Activated T-cell treated with anti-CD3 and anti-CD28 coated beads, Interleukin-2, amount 50 U/mL, for 72 hours (primary cell): ENCODE data around the gene OR5H6. TPM values are rescaled to one million over a fixed set of nuclear protein-coding genes. Genes with fewer than 3 reads are reported as not detected.
"Not testable (repeated sequence)": the region's sequence is repeated elsewhere in the genome, so short reads cannot be mapped to it uniquely, and the experiment has no call there.

Source experiments
- ATAC-seq, 2 donors: fragments of 150-1000 bp; cut with Tn5 transposase; replicated peaks in 1 of 2; 2 replicates each; pipeline ENCODE4 v1.10.0; 2021; ENCODE audit warnings: moderate library complexity in 2 of 2, mild to moderate bottlenecking in 1 of 2
- DNase-seq, 2 donors: peaks; one replicate each; pipeline ENCODE4 v3.0.0; 2021 to 2022; ENCODE audit warnings: mixed read lengths in 1 of 2
- H3K27ac Mint-ChIP-seq: one replicate; pipeline ENCODE4 v1.8.0; 2022; ENCODE audit warnings: mild to moderate bottlenecking, moderate library complexity, mixed read lengths
- H3K27me3 Mint-ChIP-seq: one replicate; pipeline ENCODE4 v1.8.0; 2022; ENCODE audit warnings: low read depth, mixed read lengths
- H3K36me3 Mint-ChIP-seq, 2 donors: one replicate each; pipeline ENCODE4 v1.8.0; 2022; ENCODE audit warnings: mixed read lengths in 2 of 2, mild to moderate bottlenecking in 1 of 2; ENCODE audit not compliant: insufficient read depth in 2 of 2
- H3K4me1 Mint-ChIP-seq: one replicate; pipeline ENCODE4 v1.8.0; 2022; ENCODE audit warnings: low read depth, mixed read lengths
- H3K4me3 Mint-ChIP-seq, 2 donors: one replicate each; pipeline ENCODE4 v1.8.0; 2022; ENCODE audit warnings: mild to moderate bottlenecking in 2 of 2, mixed read lengths in 2 of 2, moderate library complexity in 2 of 2
- H3K9me3 Mint-ChIP-seq, 2 donors: one replicate each; pipeline ENCODE4 v1.8.0; 2022; ENCODE audit warnings: mixed read lengths in 2 of 2
- total RNA-seq, 2 donors: library from RNA; stranded (reverse); gene quantifications; one replicate each; pipeline ENCODE4 v1.2.3, GENCODE V29; 2022

OR5H6 gene
- total RNA-seq: not detected

DNA sequence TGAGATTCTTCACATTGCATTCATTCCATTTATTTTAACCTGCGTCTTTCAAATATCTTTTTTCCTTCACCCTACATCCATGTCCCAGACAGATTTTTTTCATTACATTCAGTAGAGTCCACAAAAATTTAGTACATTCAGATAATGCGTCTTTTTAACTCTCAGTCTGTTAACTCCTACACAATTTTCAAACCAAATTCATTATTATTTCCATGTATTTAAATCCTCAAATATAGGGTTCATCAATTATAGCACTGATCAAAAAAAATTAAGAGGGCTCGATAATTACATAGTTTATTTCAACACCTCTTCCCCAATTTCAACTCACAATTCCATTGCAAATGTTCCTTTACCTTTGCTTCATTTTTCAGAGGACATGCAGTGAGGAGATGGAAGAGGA lies at the start of gene OR5H6:
Gene OR5H6, plus strand, starts transcription at position 301 of the 400 bp plus-strand sequence. Its CDS starts 89 bp downstream, at position 390.
- ATAC-seq (no peak), DNase-seq (no peak)
- H3K36me3 Mint-ChIP-seq: no peaks in the 10 kb centered on the region
- H3K27me3 Mint-ChIP-seq: no peaks in the 10 kb centered on the region
- H3K27ac Mint-ChIP-seq: no peak within 1 kb of the TSS
- no peaks in the 10 kb centered on the region for H3K4me1 Mint-ChIP-seq
- no peaks in the 10 kb centered on the region for H3K9me3 Mint-ChIP-seq
- H3K4me3 Mint-ChIP-seq: no peak within 1 kb of the TSS

DNA sequence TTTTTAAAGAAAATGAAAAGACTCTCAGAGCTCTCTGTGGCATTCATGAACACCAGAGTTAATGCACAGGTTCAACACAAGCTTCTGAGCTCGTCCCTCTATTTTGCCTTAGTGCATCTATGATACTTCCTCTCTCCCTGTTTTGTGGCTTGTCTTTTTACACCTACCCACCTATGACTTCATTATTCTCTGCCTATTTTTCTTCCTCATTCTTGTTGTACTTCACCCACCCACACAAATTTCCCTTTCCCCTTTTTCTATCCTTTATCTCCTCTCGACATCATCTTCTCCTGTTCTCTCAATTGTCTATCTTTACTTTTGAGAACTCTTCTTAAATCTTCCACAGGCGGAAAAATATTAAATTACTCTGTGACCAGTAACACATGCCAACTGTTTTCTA lies 49.0 kb upstream of the OR5H6 start:
- no peak overlapping the region for H3K4me3 Mint-ChIP-seq
- no peak overlapping the region for H3K27ac Mint-ChIP-seq
- DNase-seq (no peak), ATAC-seq (no peak)
- no peaks in the 10 kb centered on the region for H3K9me3 Mint-ChIP-seq
- no peaks in the 10 kb centered on the region for H3K36me3 Mint-ChIP-seq
- no peaks in the 10 kb centered on the region for H3K4me1 Mint-ChIP-seq
- no peaks in the 10 kb centered on the region for H3K27me3 Mint-ChIP-seq

DNA sequence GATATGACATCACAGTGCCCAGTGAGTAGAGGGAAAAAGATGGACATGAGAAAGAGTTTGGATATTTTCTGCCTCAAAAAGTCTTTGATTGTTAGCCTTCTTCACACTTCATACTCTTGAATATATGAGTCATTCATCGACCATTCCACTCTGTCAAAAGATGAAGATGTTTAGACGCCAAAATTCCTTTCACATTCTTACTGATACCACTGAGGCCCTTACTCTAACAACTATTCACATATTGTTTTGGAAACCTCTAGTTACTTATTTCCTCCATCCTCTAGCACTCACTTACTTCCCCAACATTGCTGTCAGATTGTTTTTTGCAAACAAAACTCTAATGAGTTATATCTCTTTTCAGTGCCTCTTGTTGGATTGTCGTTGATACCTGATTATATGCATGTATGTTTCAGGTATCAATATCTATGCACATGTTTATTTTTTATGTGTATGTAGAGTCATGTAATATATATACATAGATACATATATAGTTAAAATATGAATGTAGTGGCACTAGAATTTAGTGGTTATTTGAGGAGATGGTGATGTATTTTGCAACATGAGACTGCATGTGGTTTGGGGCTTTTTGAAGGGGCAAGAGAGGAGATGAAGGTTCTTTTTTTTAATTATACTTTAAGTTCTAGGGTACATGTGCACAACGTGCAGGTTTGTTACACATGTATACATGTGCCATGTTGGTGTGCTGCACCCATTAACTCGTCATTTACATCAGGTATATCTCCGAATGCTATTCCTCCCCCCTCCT lies 40.0 kb upstream of the OR5H6 start:
- Mint-ChIP-seq H3K4me1 (no peaks in the 10 kb centered on the region), H3K9me3 (no peaks in the 10 kb centered on the region), H3K4me3 (no peak overlapping the region), H3K27ac (no peak overlapping the region), H3K36me3 (no peaks in the 10 kb centered on the region), H3K27me3 (no peaks in the 10 kb centered on the region)
- DNase-seq: no peak
- no peak for ATAC-seq

- no peaks in the 10 kb centered on the region for H3K9me3 Mint-ChIP-seq
- H3K27me3 Mint-ChIP-seq: peaks cover 17% of the 10 kb centered on the region
- DNase-seq (no peak), ATAC-seq (no peak)
- H3K4me1 Mint-ChIP-seq: no peaks in the 10 kb centered on the region
- H3K27ac Mint-ChIP-seq: no peak overlapping the region
- no peaks in the 10 kb centered on the region for H3K36me3 Mint-ChIP-seq
- no peak overlapping the region for H3K4me3 Mint-ChIP-seq
Observed at GRCh38 chr3:98232489-98232888, 31.6 kb upstream of the OR5H6 start.

- Mint-ChIP-seq H3K4me1 (no peaks in the 10 kb centered on the region), H3K27ac (no peak overlapping the region), H3K27me3 (peaks cover 17% of the 10 kb centered on the region), H3K9me3 (no peaks in the 10 kb centered on the region), H3K36me3 (no peaks in the 10 kb centered on the region), H3K4me3 (no peak overlapping the region)
- DNase-seq (no peak), ATAC-seq (no peak)
Observed at GRCh38 chr3:98233468-98233867, 30.6 kb upstream of the OR5H6 start.

GRCh38 chr3:98240131-98240530 lies 23.9 kb upstream of the OR5H6 start:
- H3K27ac Mint-ChIP-seq: no peak overlapping the region
- no peaks in the 10 kb centered on the region for H3K9me3 Mint-ChIP-seq
- no peaks in the 10 kb centered on the region for H3K4me1 Mint-ChIP-seq
- DNase-seq: no peak
- ATAC-seq: no peak
- H3K4me3 Mint-ChIP-seq: no peak overlapping the region
- H3K36me3 Mint-ChIP-seq: no peaks in the 10 kb centered on the region
- peaks cover 10% of the 10 kb centered on the region for H3K27me3 Mint-ChIP-seq

GRCh38 chr3:98242155-98242554 lies 21.9 kb upstream of the OR5H6 start:
- Mint-ChIP-seq H3K9me3 (no peaks in the 10 kb centered on the region), H3K36me3 (no peaks in the 10 kb centered on the region), H3K27ac (no peak overlapping the region), H3K4me1 (no peaks in the 10 kb centered on the region), H3K27me3 (peaks cover 6% of the 10 kb centered on the region), H3K4me3 (no peak overlapping the region)
- ATAC-seq (no peak), DNase-seq (no peak)

DNA sequence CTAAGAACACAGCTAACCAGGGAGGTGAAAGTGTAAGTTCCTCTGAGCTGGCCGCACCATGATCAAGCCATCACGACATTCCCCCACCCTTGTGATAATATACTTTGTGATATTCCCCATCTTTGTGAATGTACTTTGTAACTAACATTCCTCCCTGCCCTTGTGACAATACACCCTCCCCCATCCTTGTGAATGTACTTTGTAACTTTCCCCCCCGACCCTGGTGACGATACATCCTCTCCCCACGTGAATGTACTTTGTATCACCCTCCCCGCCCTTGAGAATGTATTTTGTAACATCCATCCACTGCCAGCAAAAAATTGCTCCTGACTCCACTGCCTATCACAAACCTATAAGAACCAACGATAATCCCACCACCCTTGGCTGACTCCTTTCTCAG lies 20.2 kb upstream of the OR5H6 start:
- DNase-seq: no peak
- H3K27me3 Mint-ChIP-seq: peaks cover 5% of the 10 kb centered on the region
- no peaks in the 10 kb centered on the region for H3K9me3 Mint-ChIP-seq
- no peaks in the 10 kb centered on the region for H3K4me1 Mint-ChIP-seq
- no peak overlapping the region for H3K4me3 Mint-ChIP-seq
- no peak overlapping the region for H3K27ac Mint-ChIP-seq
- ATAC-seq: no peak
- H3K36me3 Mint-ChIP-seq: no peaks in the 10 kb centered on the region

GRCh38 chr3:98246142-98246541 lies 17.9 kb upstream of the OR5H6 start:
- H3K36me3 Mint-ChIP-seq: no peaks in the 10 kb centered on the region
- no peaks in the 10 kb centered on the region for H3K9me3 Mint-ChIP-seq
- ATAC-seq (no peak), DNase-seq (no peak)
- H3K27me3 Mint-ChIP-seq: no peaks in the 10 kb centered on the region
- H3K4me3 Mint-ChIP-seq: no peak overlapping the region
- no peak overlapping the region for H3K27ac Mint-ChIP-seq
- no peaks in the 10 kb centered on the region for H3K4me1 Mint-ChIP-seq

- not testable (repeated sequence) for H3K4me3 Mint-ChIP-seq, H3K36me3 Mint-ChIP-seq, H3K27me3 Mint-ChIP-seq, H3K9me3 Mint-ChIP-seq, DNase-seq, H3K27ac Mint-ChIP-seq, H3K4me1 Mint-ChIP-seq, ATAC-seq
Observed at GRCh38 chr3:98256026-98256425, 8.0 kb upstream of the OR5H6 start.

DNA sequence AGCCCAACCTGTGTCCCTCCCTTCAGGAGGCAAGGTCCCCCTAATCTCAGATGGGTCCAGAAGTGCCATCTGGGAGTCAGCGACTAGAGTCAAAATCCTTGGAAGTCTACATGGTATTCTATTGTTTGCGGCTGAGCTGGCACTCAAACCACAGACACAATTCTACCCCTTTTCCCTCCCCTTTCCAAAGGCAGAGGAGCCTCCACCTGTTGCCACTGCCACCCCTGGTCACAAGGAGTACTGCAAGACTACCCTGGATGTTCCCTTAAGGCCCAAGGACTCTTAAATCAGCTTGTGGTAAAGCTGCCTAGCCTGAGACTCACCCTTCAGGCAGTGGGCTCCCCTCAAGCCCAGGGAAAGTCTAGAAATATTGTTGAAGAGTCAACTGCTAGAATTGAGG lies 4.3 kb upstream of the OR5H6 start:
- Mint-ChIP-seq H3K36me3 (no peaks in the 10 kb centered on the region), H3K9me3 (peaks cover 0 to 3% of the 10 kb centered on the region in 2 donors), H3K4me1 (no peaks in the 10 kb centered on the region), H3K27me3 (no peaks in the 10 kb centered on the region), H3K4me3 (no peak overlapping the region), H3K27ac (no peak overlapping the region)
- ATAC-seq: no peak
- peak in 1 of 2 donors; percentile 1 for DNase-seq

DNA sequence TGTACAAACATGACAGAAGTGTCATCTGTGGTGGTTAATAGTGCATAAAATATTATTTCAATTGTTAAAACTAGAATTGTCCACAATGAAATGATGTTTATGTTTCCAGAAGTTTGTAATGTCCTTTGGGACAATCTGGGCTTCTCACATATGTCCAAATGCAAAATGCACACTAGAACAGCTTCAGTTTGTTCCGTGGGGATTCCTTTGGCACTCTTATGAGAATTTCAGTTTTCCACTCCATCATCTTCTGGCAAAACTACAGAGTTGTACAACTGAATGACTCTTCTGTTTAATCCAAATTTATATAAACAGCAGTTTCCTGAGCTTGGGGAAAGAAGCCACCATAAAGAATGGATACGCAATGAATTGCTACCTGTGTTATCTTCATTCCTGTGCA lies 2.0 kb upstream of the OR5H6 start:
- Mint-ChIP-seq H3K4me3 (no peak overlapping the region), H3K9me3 (peaks cover 0 to 3% of the 10 kb centered on the region in 2 donors), H3K27ac (no peak overlapping the region), H3K27me3 (no peaks in the 10 kb centered on the region), H3K36me3 (no peaks in the 10 kb centered on the region), H3K4me1 (no peaks in the 10 kb centered on the region)
- no peak for ATAC-seq
- DNase-seq: no peak

GRCh38 chr3:98269846-98270245 lies 5.8 kb downstream of the OR5H6 start:
- Mint-ChIP-seq H3K36me3 (peaks cover 6 to 9% of the 10 kb centered on the region in 2 donors), H3K4me1 (no peaks in the 10 kb centered on the region), H3K9me3 (peaks cover 8 to 11% of the 10 kb centered on the region in 2 donors), H3K27me3 (peaks cover 12% of the 10 kb centered on the region), H3K4me3 (no peak overlapping the region), H3K27ac (no peak overlapping the region)
- no peak for ATAC-seq
- no peak for DNase-seq

DNA sequence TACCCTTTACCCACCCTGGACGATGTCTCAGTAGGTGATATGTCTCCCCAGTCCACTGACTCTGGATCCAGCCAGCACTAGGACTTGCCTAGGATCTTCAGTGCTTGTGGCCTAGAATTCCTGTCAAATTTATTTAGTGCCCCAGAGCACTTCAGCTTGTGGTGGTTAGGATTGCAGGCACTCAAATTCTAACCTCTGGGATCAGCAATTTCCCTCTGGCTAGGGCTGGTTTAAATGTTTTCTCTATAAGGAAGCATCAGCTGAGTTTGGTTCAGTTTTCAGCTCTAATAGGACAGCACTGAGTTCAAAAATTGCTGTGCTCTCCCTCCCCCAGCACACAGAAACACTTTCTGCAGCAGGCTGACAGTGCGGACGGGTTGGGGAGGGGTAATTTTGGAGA lies 8.1 kb downstream of the OR5H6 start:
- no peak overlapping the region for H3K4me3 Mint-ChIP-seq
- H3K27ac Mint-ChIP-seq: no peak overlapping the region
- DNase-seq (no peak), ATAC-seq (no peak)
- H3K36me3 Mint-ChIP-seq: peaks cover 6 to 9% of the 10 kb centered on the region in 2 donors
- peaks cover 8 to 11% of the 10 kb centered on the region in 2 donors for H3K9me3 Mint-ChIP-seq
- H3K27me3 Mint-ChIP-seq: peaks cover 12% of the 10 kb centered on the region
- no peaks in the 10 kb centered on the region for H3K4me1 Mint-ChIP-seq
